ENCODE results near the gene SMPDL3A. TPM values are rescaled to one million over a fixed set of nuclear protein-coding genes. Genes with fewer than 3 reads are reported as not detected.

SMPDL3A gene
- total and polyA plus RNA-seq, 9 donors: 3.5 to 14.1 (median 7.9) TPM

DNA sequence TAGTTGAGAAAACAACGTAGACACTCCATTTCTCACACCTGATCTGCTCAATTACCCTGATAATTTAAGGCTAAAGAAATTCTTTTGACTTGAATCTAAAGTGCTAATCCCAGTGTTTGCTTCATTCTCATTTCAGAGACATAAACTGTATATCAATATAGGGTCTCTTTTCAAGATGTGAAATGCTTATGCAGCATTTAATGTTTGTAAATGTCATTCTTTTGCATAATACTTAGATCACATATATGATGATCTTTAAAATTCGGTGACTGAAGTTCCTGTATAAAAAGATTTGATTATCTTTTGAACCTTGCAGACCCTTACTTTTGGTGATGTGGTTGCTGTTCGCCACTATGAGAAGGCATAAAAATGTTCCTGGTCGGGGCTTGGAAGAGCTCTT, 5.7 kb upstream of the SMPDL3A start:
- no peaks in the 10 kb centered on the region for H3K27me3 ChIP-seq
- intact Hi-C loops (cut with DNase I): no loop called here
- no peak overlapping the region for H3K27ac ChIP-seq
- DNase-seq: no peak
- H3K9me3 ChIP-seq: no peaks in the 10 kb centered on the region
- 68 to 76% (median 70%) methylated on average over 4 of the region's 4 CpGs for WGBS, 3 donors
- H3K4me1 ChIP-seq (ENCODE audit: insufficient read depth): peaks cover 2% of the 10 kb centered on the region
- TF ChIP-seq, protein P1, sequence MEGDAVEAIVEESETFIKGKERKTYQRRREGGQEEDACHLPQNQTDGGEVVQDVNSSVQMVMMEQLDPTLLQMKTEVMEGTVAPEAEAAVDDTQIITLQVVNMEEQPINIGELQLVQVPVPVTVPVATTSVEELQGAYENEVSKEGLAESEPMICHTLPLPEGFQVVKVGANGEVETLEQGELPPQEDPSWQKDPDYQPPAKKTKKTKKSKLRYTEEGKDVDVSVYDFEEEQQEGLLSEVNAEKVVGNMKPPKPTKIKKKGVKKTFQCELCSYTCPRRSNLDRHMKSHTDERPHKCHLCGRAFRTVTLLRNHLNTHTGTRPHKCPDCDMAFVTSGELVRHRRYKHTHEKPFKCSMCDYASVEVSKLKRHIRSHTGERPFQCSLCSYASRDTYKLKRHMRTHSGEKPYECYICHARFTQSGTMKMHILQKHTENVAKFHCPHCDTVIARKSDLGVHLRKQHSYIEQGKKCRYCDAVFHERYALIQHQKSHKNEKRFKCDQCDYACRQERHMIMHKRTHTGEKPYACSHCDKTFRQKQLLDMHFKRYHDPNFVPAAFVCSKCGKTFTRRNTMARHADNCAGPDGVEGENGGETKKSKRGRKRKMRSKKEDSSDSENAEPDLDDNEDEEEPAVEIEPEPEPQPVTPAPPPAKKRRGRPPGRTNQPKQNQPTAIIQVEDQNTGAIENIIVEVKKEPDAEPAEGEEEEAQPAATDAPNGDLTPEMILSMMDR (IDR thresholded peaks at IDR 0.05): no peak
- no peak for TF ChIP-seq EP300 (IDR thresholded peaks at IDR 0.05)
- no peak for TF ChIP-seq POLR2A (IDR thresholded peaks at IDR 0.05)
- H3K4me3 ChIP-seq: no peak overlapping the region
- no peaks in the 10 kb centered on the region for H3K36me3 ChIP-seq

DNA sequence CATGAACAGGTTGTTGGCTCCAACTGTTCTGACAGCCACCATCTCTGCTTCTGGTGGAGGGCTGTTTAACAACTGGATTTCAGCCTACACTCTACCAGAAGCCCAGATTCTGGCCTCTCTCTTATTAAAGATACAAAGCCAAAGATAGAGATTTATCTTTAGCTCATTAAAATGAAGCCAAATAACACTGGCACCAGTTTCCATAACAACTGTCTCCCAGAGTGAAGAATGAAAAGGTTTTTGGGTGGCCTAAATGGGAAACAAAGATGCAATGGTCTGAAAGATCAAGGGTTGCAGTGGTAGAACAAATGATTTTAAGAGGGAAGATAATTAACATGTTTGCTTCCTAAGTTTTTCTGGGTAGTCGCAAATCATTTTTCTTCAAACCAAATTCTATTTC, 3.2 kb upstream of the SMPDL3A start:
- Histone ChIP-seq H3K27ac (no peak overlapping the region), H3K27me3 (no peaks in the 10 kb centered on the region), H3K9me3 (no peaks in the 10 kb centered on the region), H3K4me3 (no peak overlapping the region), H3K36me3 (no peaks in the 10 kb centered on the region), H3K4me1 (ENCODE audit: insufficient read depth) (peaks cover 2% of the 10 kb centered on the region)
- intact Hi-C loops (cut with DNase I): no loop called here
- 92 to 100% (median 98%) methylated on average over 1 of the region's 1 CpG for WGBS, 3 donors
- no peak for DNase-seq
- TF ChIP-seq, protein P1 (IDR thresholded peaks at IDR 0.05): no peak
- TF ChIP-seq EP300 (IDR thresholded peaks at IDR 0.05): no peak
- no peak for TF ChIP-seq POLR2A (IDR thresholded peaks at IDR 0.05)

DNA sequence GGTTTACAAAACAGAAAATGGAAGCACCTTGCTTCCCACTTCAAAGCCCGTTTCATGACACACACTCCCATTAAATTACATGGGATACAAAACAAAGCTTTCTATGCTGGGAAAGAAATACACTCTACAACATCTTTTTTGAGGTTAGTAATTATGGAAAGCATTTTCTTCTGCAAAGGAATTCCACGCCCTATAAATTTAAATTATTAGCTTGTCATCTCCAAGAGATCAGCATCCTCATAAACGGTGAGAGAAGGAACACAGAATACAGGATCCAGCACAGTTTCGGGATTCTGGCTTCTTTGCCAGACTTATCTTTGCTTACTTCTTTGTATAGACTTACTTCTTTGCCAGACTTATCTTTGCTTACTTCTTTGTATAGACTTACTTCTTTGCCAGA, 1.3 kb upstream of the SMPDL3A start:
- TF ChIP-seq, protein P1 (IDR thresholded peaks at IDR 0.05): no peak
- TF ChIP-seq EP300 (IDR thresholded peaks at IDR 0.05) (no peak), POLR2A (IDR thresholded peaks at IDR 0.05) (no peak)
- 69 to 76% (median 72%) methylated on average over 4 of the region's 4 CpGs for WGBS, 3 donors
- Histone ChIP-seq H3K27ac (no peak overlapping the region), H3K4me1 (ENCODE audit: insufficient read depth) (peaks cover 2% of the 10 kb centered on the region), H3K9me3 (no peaks in the 10 kb centered on the region), H3K27me3 (no peaks in the 10 kb centered on the region), H3K4me3 (no peak overlapping the region), H3K36me3 (no peaks in the 10 kb centered on the region)
- intact Hi-C loops (cut with DNase I): no loop called here
- DNase-seq: no peak

DNA sequence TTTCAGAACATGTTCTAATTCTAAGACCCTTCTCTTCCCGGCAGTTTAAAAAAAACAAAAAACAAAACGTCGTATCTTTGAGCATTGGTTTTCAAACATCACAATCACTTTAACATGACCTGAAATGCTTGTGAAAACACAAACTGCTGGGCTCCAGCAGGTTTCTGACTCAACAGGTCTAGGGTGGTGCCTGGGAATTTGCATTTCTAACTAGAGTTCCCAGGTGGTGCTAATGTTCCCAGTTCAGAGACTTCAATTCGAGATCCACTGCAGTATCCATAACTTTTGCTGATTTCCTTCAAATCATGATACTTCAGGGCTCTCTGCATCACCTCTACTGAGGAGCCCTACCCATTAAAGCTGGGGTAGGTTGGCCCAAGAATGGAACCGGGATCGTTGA, 850 bp upstream of the SMPDL3A start:
- DNase-seq: no peak
- Histone ChIP-seq H3K4me1 (ENCODE audit: insufficient read depth) (peaks cover 2% of the 10 kb centered on the region), H3K36me3 (no peaks in the 10 kb centered on the region), H3K9me3 (no peaks in the 10 kb centered on the region), H3K27me3 (no peaks in the 10 kb centered on the region), H3K27ac (peak overlapping the region in 1 of 2 donors; percentile 97), H3K4me3 (peak overlapping the region; percentile 73)
- TF ChIP-seq, protein P1 (IDR thresholded peaks at IDR 0.05): no peak
- TF ChIP-seq EP300 (IDR thresholded peaks at IDR 0.05): no peak
- no peak for TF ChIP-seq POLR2A (IDR thresholded peaks at IDR 0.05)
- 37 to 48% (median 44%) methylated on average over 6 of the region's 6 CpGs for WGBS, 3 donors
- intact Hi-C loops (cut with DNase I): no loop called here

Data from ovary (tissue), 9 donors.